ENCODE results near the gene FANCC. TPM values are rescaled to one million over a fixed set of nuclear protein-coding genes. Genes with fewer than 3 reads are reported as not detected.

The FANCC gene
- total RNA-seq, 1 experiment from 2014 or later, result 19.4 TPM

DNA sequence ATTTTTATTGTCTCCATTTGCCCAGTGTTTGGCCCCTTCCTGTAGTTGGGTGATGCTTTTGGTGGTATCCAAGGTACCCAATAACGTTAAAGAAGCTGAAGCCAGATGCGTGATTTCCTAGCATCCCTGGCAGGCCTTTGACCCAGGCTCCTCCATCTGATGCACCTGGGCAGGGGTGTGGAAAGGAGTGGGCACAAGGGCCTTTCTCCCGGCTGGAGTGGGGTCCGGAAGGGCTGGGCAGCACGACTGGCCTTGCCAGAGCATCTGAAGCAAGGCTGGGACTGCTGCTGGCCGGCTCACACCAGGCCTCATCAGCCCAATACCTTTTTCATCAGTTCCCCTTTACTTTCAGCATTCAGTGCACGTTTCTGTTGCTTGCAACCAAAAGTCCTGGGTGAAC, 220.2 kb downstream of the FANCC start:
- H3K4me2 ChIP-seq (ENCODE audit: low read length), result no peak overlapping the region
- peaks cover 3 to 11% of the 10 kb centered on the region in 2 experiments; a peak in 2 of 4 replicates for H3K4me1 ChIP-seq (ENCODE audit: control insufficient read depth in 1 of 2, insufficient read depth in 2 of 2, low read length in 2 of 2)
- DNase-seq (ENCODE audit: low read depth, low spot score), result no peak
- H2AFZ ChIP-seq (ENCODE audit: low read depth, low read length, poor library complexity, severe bottlenecking), result no peak overlapping the region
- no peak overlapping the region for H3K4me3 ChIP-seq (replicated peaks in 1 of 2; ENCODE audit: low read depth in 1 of 2, low read length in 2 of 2)
- BruUV-seq (replicated peaks), result no TSS peak
- intact Hi-C loops (cut with micrococcal nuclease), result no loop called here
- H3K9ac ChIP-seq (ENCODE audit: low read length), result no peak overlapping the region
- H3K79me2 ChIP-seq (ENCODE audit: insufficient read depth, low read length), result no peaks in the 10 kb centered on the region
- RAD21 ChIA-PET (ENCODE audit: low non-redundant PET in 1 of 2, low total read pairs in 2 of 2, uncharacterized antibody in 2 of 2, unreplicated experiment in 2 of 2), result no interaction called here
- no peaks in the 10 kb centered on the region for H3K36me3 ChIP-seq (ENCODE audit: control insufficient read depth in 1 of 2, insufficient read depth in 2 of 2, low read length in 2 of 2)
- no peak for ATAC-seq
- TF ChIP-seq EZH2phosphoT487 (IDR thresholded peaks at IDR 0.05; ENCODE audit: borderline replicate concordance), result no peak
- no peak for TF ChIP-seq SIN3A (IDR thresholded peaks at IDR 0.05; ENCODE audit: low read depth)
- no peak for TF ChIP-seq ZFX (IDR thresholded peaks at IDR 0.05)
- no peak for TF ChIP-seq FOSL1 (IDR thresholded peaks at IDR 0.05; ENCODE audit: low read depth)
- no peak for TF ChIP-seq ELF1 (IDR thresholded peaks at IDR 0.05; ENCODE audit: borderline replicate concordance, low read depth)
- TF ChIP-seq POLR2A (IDR thresholded peaks at IDR 0.05; ENCODE audit: borderline replicate concordance, extremely low read depth, insufficient read depth, insufficient read length), result no peak
- no peak for TF ChIP-seq SP1 (IDR thresholded peaks at IDR 0.05; ENCODE audit: low read depth)
- no peak for TF ChIP-seq RAD21 (IDR thresholded peaks at IDR 0.05; ENCODE audit: low read depth)
- TF ChIP-seq POLR2AphosphoS5 (IDR thresholded peaks at IDR 0.05; ENCODE audit: low read depth, low read length), result no peak
- TF ChIP-seq SRF (IDR thresholded peaks at IDR 0.05; ENCODE audit: low read depth), result no peak
- POLR2A ChIA-PET, result no interaction called here
- no peaks in the 10 kb centered on the region for H4K20me1 ChIP-seq (ENCODE audit: insufficient read depth)
- H3K27me3 ChIP-seq (ENCODE audit: insufficient read depth, low read length), result no peaks in the 10 kb centered on the region
- H3K9me2 ChIP-seq (ENCODE audit: insufficient read depth), result no peaks in the 10 kb centered on the region
- CTCF ChIA-PET, result interaction anchor here (0.7 kb wide), 1 partner anchor 11 kb away, joined by 3 read pairs; no protein-coding TSS in a partner anchor
- H3K9me3 ChIP-seq (ENCODE audit: control insufficient read depth in 1 of 2, insufficient read depth in 1 of 2, low read depth in 1 of 2, low read length in 2 of 2), result no peaks in the 10 kb centered on the region
- no peak overlapping the region for H3K27ac ChIP-seq (ENCODE audit: low read depth, low read length)

- ATAC-seq, result no peak
These were observed 220.7 kb downstream of the FANCC start for GRCh38 chr9:95096807-95097206.

More at GRCh38 chr9:95096807-95097206, 220.7 kb downstream of the FANCC start:
- H3K36me3 ChIP-seq (ENCODE audit: control insufficient read depth in 1 of 2, insufficient read depth in 2 of 2, low read length in 2 of 2), result no peaks in the 10 kb centered on the region
- no peak overlapping the region for H3K4me2 ChIP-seq (ENCODE audit: low read length)
- H3K79me2 ChIP-seq (ENCODE audit: insufficient read depth, low read length), result no peaks in the 10 kb centered on the region
- H3K9ac ChIP-seq (ENCODE audit: low read length), result no peak overlapping the region
- ChIA-PET CTCF (interaction anchor here (0.7 kb wide), 1 partner anchor 11 kb away, joined by 3 read pairs; no protein-coding TSS in a partner anchor), RAD21 (ENCODE audit: low non-redundant PET in 1 of 2, low total read pairs in 2 of 2, uncharacterized antibody in 2 of 2, unreplicated experiment in 2 of 2) (no interaction called here), POLR2A (interaction anchor here (0.5 kb wide), 1 partner anchor 373 kb away, joined by 5 read pairs; no protein-coding TSS in a partner anchor)
- H3K27me3 ChIP-seq (ENCODE audit: insufficient read depth, low read length), result no peaks in the 10 kb centered on the region
- H3K4me1 ChIP-seq (ENCODE audit: control insufficient read depth in 1 of 2, insufficient read depth in 2 of 2, low read length in 2 of 2), result peaks cover 7 to 16% of the 10 kb centered on the region in 2 experiments
- no peaks in the 10 kb centered on the region for H4K20me1 ChIP-seq (ENCODE audit: insufficient read depth)
- H3K9me3 ChIP-seq (ENCODE audit: control insufficient read depth in 1 of 2, insufficient read depth in 1 of 2, low read depth in 1 of 2, low read length in 2 of 2), result no peaks in the 10 kb centered on the region
- H3K9me2 ChIP-seq (ENCODE audit: insufficient read depth), result no peaks in the 10 kb centered on the region
- no peak overlapping the region for H3K4me3 ChIP-seq (replicated peaks in 1 of 2; ENCODE audit: low read depth in 1 of 2, low read length in 2 of 2)
- no TSS peak for BruUV-seq (replicated peaks)
- intact Hi-C loops (cut with micrococcal nuclease), result no loop called here
- DNase-seq (ENCODE audit: low read depth, low spot score), result no peak
- H2AFZ ChIP-seq (ENCODE audit: low read depth, low read length, poor library complexity, severe bottlenecking), result no peak overlapping the region
- H3K27ac ChIP-seq (ENCODE audit: low read depth, low read length), result no peak overlapping the region
- TF ChIP-seq YY1 (IDR thresholded peaks at IDR 0.05; ENCODE audit: extremely low read depth, insufficient replicate concordance, low read depth, low read length) (no peak), RAD21 (IDR thresholded peaks at IDR 0.05; ENCODE audit: low read depth) (peak; percentile 47), SP1 (IDR thresholded peaks at IDR 0.05; ENCODE audit: low read depth) (no peak)
- TF ChIP-seq, protein P1, sequence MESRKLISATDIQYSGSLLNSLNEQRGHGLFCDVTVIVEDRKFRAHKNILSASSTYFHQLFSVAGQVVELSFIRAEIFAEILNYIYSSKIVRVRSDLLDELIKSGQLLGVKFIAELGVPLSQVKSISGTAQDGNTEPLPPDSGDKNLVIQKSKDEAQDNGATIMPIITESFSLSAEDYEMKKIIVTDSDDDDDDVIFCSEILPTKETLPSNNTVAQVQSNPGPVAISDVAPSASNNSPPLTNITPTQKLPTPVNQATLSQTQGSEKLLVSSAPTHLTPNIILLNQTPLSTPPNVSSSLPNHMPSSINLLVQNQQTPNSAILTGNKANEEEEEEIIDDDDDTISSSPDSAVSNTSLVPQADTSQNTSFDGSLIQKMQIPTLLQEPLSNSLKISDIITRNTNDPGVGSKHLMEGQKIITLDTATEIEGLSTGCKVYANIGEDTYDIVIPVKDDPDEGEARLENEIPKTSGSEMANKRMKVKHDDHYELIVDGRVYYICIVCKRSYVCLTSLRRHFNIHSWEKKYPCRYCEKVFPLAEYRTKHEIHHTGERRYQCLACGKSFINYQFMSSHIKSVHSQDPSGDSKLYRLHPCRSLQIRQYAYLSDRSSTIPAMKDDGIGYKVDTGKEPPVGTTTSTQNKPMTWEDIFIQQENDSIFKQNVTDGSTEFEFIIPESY (IDR thresholded peaks at IDR 0.05; ENCODE audit: extremely low read depth, insufficient replicate concordance, low read length), result no peak
